NCI-H82 treated with DMSO at 0.1 percent for 48 hours (cell line): ENCODE measurements around the gene RABGAP1.

Source experiments
- DNase-seq: peaks from one replicate; lab custom pipeline; 2025; ENCODE audit not compliant: unreplicated experiment; lab: John Stamatoyannopoulos, UW

RABGAP1 gene

GRCh38 chr9:123109540-123110279, 168.9 kb downstream of the RABGAP1 start:
- no peak for DNase-seq

DNA sequence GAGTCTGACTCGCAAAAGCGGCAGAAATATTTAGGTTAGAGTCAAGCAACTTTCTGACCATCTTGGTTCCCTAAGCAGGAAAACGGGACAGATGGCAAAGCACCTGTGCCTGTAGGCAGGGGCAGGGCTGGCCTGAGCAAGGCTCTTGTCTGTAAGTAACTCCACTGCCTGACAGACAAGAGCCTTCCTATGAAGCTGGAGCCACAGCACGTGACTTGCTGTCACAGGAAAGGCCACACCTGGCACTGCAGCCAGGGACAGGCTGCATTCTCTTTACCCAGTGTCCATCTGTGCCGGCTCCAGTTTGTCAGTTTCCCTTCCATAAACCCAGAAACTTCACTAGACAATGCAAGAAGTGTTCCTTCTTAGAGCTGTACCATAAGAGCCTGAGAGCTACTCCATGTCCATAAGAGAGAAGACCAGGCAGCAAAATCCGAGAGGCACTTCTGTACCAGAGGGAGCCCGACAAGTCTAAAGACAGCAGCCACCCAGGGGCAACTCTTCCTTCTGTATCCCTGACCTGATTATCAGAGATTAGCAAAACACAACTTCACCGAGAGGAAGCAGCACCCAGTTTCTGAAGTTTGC, 170.7 kb downstream of the RABGAP1 start:
- DNase-seq, result no peak

GRCh38 chr9:123112015-123112975, 171.5 kb downstream of the RABGAP1 start:
- no peak for DNase-seq

GRCh38 chr9:123113185-123113584, 172.4 kb downstream of the RABGAP1 start:
- no peak for DNase-seq

- DNase-seq, result no peak
Measured at GRCh38 chr9:123115146-123115913, 174.5 kb downstream of the RABGAP1 start.

- no peak for DNase-seq
Measured at GRCh38 chr9:123116036-123116435, 175.2 kb downstream of the RABGAP1 start.

DNA sequence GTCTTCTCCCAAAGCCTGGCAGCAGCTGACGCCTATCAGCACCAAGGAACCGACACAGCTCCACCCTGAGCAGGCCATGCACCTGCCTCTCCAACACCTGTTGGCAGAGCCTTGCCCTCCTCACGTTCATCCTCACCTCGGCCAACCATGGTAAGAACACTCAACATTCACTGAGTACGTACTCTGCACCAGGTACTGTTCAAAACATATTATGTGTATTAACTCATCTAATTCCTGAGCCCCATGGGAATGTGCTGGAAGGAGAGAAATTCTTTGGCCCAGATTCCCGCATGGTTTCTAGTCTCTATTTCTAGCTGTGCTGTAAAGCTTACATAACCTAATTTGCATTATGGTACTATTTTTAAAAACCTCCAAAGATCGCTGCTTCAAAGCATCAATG, 178.7 kb downstream of the RABGAP1 start:
- no peak for DNase-seq

DNA sequence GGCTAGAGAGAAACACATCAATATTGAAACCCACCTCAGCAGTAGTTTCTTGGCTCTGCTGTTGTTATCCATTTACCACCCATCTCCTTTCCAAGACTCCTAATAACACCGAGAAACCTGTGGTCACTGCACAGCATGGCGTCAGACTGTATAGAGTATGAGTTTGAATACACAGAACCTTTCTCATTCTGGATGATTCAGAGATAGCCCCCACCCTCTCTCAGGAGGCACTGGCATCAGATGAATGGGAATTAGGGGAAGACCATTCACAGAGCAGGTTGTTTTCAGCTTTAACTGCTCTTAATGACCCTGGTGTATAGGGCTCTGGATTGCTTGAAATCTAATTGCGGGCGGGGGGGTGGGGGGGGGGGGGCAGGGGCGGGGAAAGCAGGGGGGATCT, 179.3 kb downstream of the RABGAP1 start:
- DNase-seq, result no peak

- DNase-seq, result no peak
Measured at GRCh38 chr9:123120953-123121352, 180.1 kb downstream of the RABGAP1 start.

DNA sequence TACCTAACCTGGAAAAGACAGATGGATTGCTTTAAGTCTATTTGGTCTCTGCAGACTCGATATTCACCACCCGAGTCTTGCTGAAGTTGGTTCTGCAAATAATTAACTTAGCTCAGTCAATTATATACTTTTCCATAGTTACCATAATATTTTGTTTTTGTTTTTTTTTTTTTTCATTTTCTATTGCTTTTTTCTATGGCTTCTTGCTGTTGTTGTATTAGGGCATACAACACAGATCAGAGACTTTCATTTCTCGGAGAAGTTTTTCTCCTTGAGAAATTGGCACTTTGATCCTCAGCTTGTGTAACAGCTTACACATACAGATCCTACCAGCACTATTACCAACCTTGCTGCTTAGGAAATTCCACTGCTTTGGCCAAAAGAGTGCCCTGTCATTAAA, 180.6 kb downstream of the RABGAP1 start:
- no peak for DNase-seq

- DNase-seq, result no peak
Measured at GRCh38 chr9:123127512-123128075, 186.8 kb downstream of the RABGAP1 start.

DNA sequence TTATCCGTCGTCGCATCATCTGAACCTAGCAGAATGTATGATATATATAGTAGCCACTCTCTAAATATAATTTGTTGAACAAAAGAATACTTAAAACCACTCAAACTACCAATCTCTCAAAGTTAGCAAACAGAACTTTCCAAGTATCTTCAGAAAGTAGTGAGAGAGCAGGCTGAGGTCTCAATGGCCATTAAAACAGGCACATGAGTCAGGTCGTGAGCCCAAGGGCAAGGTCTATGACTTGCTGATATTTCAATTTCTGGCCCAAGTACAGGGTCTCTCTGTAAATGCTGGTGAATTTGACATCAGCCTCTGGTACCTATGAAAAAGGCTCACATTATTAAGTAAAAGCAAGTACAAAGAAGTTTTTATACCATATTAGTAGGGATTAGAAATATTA, 187.8 kb downstream of the RABGAP1 start:
- DNase-seq, result no peak

GRCh38 chr9:123129423-123129822, 188.6 kb downstream of the RABGAP1 start:
- no peak for DNase-seq

DNA sequence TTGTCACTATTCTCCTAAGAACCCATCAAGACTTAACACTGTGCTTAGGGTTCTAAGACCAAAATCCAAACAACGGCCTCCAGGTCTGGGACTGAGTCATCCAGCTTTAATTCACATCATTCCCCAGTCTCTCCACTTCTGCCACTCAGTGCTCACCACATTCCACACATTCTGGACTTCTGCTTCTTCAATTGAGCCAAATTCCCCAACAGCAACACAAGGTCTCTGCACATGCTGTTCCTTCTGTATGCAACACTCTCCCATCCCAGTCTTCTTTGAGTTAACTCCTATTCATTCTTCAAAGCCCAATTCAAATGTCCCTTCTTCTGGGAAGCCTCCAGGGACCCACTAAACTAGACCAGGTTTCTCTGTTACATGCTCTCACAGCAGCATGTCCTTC, 190.4 kb downstream of the RABGAP1 start:
- DNase-seq, result no peak

DNA sequence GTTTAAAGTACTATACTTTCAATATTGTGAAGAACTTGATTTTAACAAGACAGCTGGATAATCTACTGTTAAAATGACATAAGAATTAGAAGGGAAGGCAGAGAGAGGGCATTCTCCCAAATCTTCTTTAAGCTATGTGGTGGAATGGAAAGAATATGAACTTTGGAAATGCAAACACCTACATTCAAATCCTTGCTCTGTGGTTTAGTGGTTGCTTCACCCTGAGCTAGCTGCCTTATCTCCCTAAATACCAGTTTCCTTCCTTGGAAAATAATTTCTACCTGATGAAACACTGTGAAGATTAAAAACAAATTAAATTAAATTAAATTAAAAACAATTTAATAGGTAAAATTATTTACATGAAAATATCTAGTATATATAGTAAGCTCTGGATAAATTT, 191.2 kb downstream of the RABGAP1 start:
- DNase-seq, result no peak

DNA sequence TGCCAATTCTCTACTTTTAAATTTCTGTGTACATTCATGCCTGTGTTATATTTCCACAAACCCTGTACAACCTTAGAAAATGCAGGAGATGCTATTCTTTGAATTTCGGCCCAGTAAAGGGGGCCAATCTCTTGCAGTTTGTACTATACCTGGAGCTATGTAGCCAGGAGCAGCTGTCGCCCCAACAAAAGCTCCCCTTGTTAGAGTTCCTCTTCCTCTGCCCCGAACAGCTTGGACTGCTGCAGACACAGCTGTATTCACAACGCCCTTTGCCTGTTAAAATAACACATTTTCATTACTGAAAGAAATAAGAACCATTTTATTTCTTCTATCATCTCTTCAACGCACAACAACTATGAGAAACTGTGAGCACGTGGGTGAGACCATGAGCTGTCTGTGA, 191.9 kb downstream of the RABGAP1 start:
- DNase-seq, result no peak

DNA sequence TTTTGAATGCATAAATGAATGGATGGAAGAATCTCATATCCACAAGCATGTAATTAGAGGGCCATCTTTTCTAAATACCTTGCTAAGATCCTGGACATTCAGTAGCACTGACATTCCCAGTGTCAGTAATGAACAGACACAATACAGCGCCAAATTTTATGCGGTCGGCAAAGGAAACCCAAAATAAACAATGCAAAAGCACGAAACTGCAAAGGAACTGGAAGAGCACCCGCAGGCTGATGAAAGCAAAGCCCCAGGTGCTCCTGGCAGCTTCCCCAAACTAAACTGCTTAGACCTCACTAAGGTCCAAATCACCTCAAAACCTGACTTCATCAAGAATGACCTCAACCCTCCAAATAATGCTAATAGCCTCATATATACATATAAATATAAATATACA, 194.6 kb downstream of the RABGAP1 start:
- no peak for DNase-seq

GRCh38 chr9:123138163-123138562, 197.3 kb downstream of the RABGAP1 start:
- no peak for DNase-seq

DNA sequence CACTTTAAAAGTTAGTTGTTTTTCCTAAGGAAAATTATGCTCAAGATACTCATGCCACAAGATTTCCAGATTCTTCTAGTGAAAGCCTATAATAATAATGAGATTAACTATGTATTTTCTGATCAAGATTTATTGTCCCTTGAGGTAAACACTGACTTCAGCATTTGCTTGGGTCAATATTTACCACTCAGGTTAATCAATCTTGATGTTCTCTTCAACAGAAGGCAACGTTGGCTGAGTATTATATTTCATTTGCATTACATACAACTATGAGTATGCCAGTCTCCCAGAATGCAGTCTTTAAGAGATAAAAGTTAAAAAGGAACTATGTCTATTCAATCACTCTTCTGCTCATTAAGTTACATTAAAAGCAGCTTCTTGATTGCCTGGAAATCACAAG, 208.2 kb downstream of the RABGAP1 start:
- no peak for DNase-seq

DNA sequence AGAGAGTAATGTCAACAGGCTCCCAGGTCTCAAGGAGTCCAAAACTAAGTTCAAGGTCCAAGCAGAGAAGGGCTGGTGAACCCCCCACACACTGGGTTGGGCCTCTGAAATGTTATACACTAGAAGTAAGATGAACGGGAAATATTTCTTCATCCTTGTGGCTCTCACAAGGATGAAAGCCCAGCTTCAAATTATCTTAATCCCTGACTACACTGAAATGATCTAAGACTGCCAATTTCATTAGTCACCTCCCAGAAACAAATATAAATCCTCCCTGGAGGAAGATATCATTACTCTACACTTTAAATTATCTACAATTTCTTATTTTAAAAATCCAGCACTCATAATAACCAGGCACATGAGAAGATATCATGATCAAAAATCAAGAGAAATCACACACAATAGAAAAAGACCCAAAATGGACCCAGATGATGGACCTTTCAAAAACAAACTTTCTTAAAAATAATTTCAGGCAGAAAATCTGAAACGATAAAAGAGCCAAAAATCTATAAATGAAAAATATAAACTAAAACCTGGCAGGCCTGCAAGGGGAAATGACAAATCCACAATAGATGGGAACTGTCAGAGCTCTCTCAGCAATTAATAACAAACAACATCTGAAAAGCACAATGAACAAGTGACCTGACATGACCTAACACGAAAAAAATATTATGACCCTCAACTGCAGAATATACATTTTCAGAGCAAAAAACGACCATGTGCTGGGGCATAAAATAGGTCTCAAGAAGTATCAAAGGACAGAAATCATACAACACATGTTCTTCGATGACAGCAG, 210.1 kb downstream of the RABGAP1 start:
- no peak for DNase-seq
